ENCODE results near the gene NPNT.
"Not testable (repeated sequence)": the region's sequence is repeated elsewhere in the genome, so short reads cannot be mapped to it uniquely, and the experiment has no call there.

NPNT gene

GRCh38 chr4:105894660-105895582, at the start of gene NPNT:
Gene NPNT (plus strand): TSS chr4:105895471. CDS start chr4:105895653, 182 bp downstream.
- DNase-seq = peak; percentile 67

- DNase-seq = no peak
Observed at GRCh38 chr4:105845559-105845958, 49.7 kb upstream of the NPNT start.

GRCh38 chr4:105848359-105848758, 46.9 kb upstream of the NPNT start:
- not testable (repeated sequence) for DNase-seq

- DNase-seq = no peak
Observed at GRCh38 chr4:105851196-105851595, 44.1 kb upstream of the NPNT start.

GRCh38 chr4:105852230-105852629, 43.0 kb upstream of the NPNT start:
- not testable (repeated sequence) for DNase-seq

GRCh38 chr4:105858466-105859040, 36.7 kb upstream of the NPNT start:
- no peak for DNase-seq

GRCh38 chr4:105859233-105859632, 36.0 kb upstream of the NPNT start:
- DNase-seq = no peak

GRCh38 chr4:105870963-105871362, 24.3 kb upstream of the NPNT start:
- no peak for DNase-seq

GRCh38 chr4:105871997-105872396, 23.3 kb upstream of the NPNT start:
- DNase-seq = no peak

- DNase-seq = no peak
Observed at GRCh38 chr4:105875233-105875632, 20.0 kb upstream of the NPNT start.

GRCh38 chr4:105878668-105879067, 16.6 kb upstream of the NPNT start:
- no peak for DNase-seq

- DNase-seq = no peak
Observed at GRCh38 chr4:105887508-105887907, 7.8 kb upstream of the NPNT start.

- peak; percentile 77 for DNase-seq
Observed at GRCh38 chr4:105895583-105896460, 551 bp downstream of the NPNT start.

GRCh38 chr4:105896461-105896942, 1.2 kb downstream of the NPNT start:
- DNase-seq = no peak

GRCh38 chr4:105896984-105897775, 1.9 kb downstream of the NPNT start:
- peak; percentile 13 for DNase-seq

- no peak for DNase-seq
Observed at GRCh38 chr4:105900541-105900940, 5.3 kb downstream of the NPNT start.

GRCh38 chr4:105902550-105903262, 7.4 kb downstream of the NPNT start:
- DNase-seq = no peak

GRCh38 chr4:105909787-105910281, 14.6 kb downstream of the NPNT start:
- DNase-seq = no peak

GRCh38 chr4:105911426-105911825, 16.2 kb downstream of the NPNT start:
- DNase-seq = peak; percentile 19

- no peak for DNase-seq
Observed at GRCh38 chr4:105912633-105913032, 17.4 kb downstream of the NPNT start.

GRCh38 chr4:105917171-105917685, 22.0 kb downstream of the NPNT start:
- DNase-seq = no peak
